COLO668 (cell line): ENCODE measurements around the gene PGM1.
A peak's percentile ranks its signal among the peaks of the same experiment; 100 is the strongest.

ENCODE experiments used
- DNase-seq: peaks from one replicate; lab custom pipeline; 2025; ENCODE audit not compliant: unreplicated experiment; lab: John Stamatoyannopoulos, UW

The PGM1 gene

GRCh38 chr1:63630666-63631065 lies 37.5 kb downstream of the PGM1 start:
- DNase-seq, result no peak

GRCh38 chr1:63632110-63632509 lies 38.9 kb downstream of the PGM1 start:
- no peak for DNase-seq

- no peak for DNase-seq
These were observed 40.1 kb downstream of the PGM1 start for GRCh38 chr1:63633281-63633680.

- no peak for DNase-seq
These were observed 41.3 kb downstream of the PGM1 start for GRCh38 chr1:63634471-63634870.

GRCh38 chr1:63635681-63636080 lies 42.5 kb downstream of the PGM1 start:
- no peak for DNase-seq

- no peak for DNase-seq
These were observed 43.2 kb downstream of the PGM1 start for GRCh38 chr1:63636192-63637105.

GRCh38 chr1:63638471-63638870 lies 45.3 kb downstream of the PGM1 start:
- DNase-seq, result no peak

- DNase-seq, result no peak
These were observed 45.7 kb downstream of the PGM1 start for GRCh38 chr1:63638875-63639274.

GRCh38 chr1:63640633-63641567 lies 47.7 kb downstream of the PGM1 start:
- DNase-seq, result no peak

GRCh38 chr1:63641615-63642014 lies 48.4 kb downstream of the PGM1 start:
- DNase-seq, result no peak

- no peak for DNase-seq
These were observed 49.7 kb downstream of the PGM1 start for GRCh38 chr1:63642901-63643300.

- no peak for DNase-seq
These were observed 50.3 kb downstream of the PGM1 start for GRCh38 chr1:63643517-63643916.

- peak; percentile 53 for DNase-seq
These were observed 50.7 kb downstream of the PGM1 start for GRCh38 chr1:63643926-63644325.

- DNase-seq, result no peak
These were observed 52.1 kb downstream of the PGM1 start for GRCh38 chr1:63645317-63645716.

- DNase-seq, result no peak
These were observed 55.5 kb downstream of the PGM1 start for GRCh38 chr1:63648689-63649088.

- DNase-seq, result no peak
These were observed 58.0 kb downstream of the PGM1 start for GRCh38 chr1:63651161-63651701.

GRCh38 chr1:63653976-63654375 lies 60.8 kb downstream of the PGM1 start:
- no peak for DNase-seq

GRCh38 chr1:63659448-63659847 lies 66.2 kb downstream of the PGM1 start:
- no peak for DNase-seq

GRCh38 chr1:63662056-63662836 lies 69.0 kb downstream of the PGM1 start:
- DNase-seq, result no peak

GRCh38 chr1:63662841-63663240 lies 69.6 kb downstream of the PGM1 start:
- no peak for DNase-seq

GRCh38 chr1:63663301-63663700 lies 70.1 kb downstream of the PGM1 start:
- DNase-seq, result no peak
